ENCODE data around the gene NKAIN2. TPM values are rescaled to one million over a fixed set of nuclear protein-coding genes. Genes with fewer than 3 reads are reported as not detected.

Gene NKAIN2
- total RNA-seq, 2 experiments from 2014 or later, result not detected

DNA sequence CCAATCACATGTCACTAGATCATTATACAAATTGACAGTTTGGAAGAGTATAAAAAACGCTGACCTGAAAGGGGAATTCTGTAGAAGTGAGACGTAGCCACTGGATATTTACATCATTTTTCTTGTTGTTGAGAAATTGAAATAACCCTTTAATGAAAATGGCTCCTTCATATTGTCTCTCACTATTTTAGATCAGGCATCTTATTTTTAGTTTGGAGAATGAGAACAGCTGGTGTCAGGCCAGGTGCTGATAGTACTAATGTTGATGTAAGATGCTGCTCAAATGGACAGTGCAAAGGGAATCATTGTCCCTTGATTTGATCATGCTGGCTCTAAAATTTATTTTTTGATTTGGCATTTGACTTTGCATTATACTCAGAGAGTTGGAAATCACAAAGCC is 17.4 kb downstream of the NKAIN2 start:
- H3K4me1 Mint-ChIP-seq, result no peaks in the 10 kb centered on the region
- no peaks in the 10 kb centered on the region for H3K27me3 Mint-ChIP-seq
- no peaks in the 10 kb centered on the region for H3K36me3 Mint-ChIP-seq
- CTCF ChIA-PET, result no interaction called here
- H3K9me3 Mint-ChIP-seq (ENCODE audit: low read depth), result no peaks in the 10 kb centered on the region
- H3K27ac Mint-ChIP-seq, result no peak overlapping the region
- no peak for DNase-seq
- no peak overlapping the region for H3K4me3 Mint-ChIP-seq
- ATAC-seq, result no peak

GRCh38 chr6:123829302-123829953 is 25.8 kb downstream of the NKAIN2 start:
- no peak for ATAC-seq
- H3K9me3 Mint-ChIP-seq (ENCODE audit: low read depth), result no peaks in the 10 kb centered on the region
- H3K4me3 Mint-ChIP-seq, result no peak overlapping the region
- no peak overlapping the region for H3K27ac Mint-ChIP-seq
- H3K4me1 Mint-ChIP-seq, result no peaks in the 10 kb centered on the region
- H3K36me3 Mint-ChIP-seq, result no peaks in the 10 kb centered on the region
- no peaks in the 10 kb centered on the region for H3K27me3 Mint-ChIP-seq
- CTCF ChIA-PET, result no interaction called here
- DNase-seq, result no peak

DNA sequence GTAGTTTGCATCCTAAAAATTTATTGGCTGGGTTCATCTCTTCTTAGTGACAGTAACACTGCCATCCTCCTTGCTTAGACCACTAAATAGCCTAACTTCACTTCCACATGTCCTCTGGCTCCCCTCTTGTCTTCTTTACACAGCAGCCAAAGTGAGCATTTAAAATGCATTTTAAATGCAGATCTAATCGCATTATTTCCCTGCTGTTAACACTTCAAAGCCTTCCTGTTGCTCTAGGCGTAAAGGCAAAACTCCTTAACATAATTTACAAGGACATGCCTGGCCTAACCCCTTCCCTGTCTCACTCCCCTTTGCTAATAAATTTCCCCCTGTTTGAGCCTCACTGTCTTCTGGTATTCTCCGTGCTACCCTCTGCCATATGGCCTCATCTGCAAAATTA is 26.5 kb downstream of the NKAIN2 start:
- Mint-ChIP-seq H3K27ac (no peak overlapping the region), H3K4me3 (no peak overlapping the region), H3K9me3 (ENCODE audit: low read depth) (no peaks in the 10 kb centered on the region), H3K36me3 (no peaks in the 10 kb centered on the region), H3K4me1 (no peaks in the 10 kb centered on the region), H3K27me3 (no peaks in the 10 kb centered on the region)
- DNase-seq (no peak), ATAC-seq (no peak)
- CTCF ChIA-PET, result no interaction called here

GRCh38 chr6:123838505-123839234 is 35.0 kb downstream of the NKAIN2 start:
- CTCF ChIA-PET, result no interaction called here
- DNase-seq, result no peak

GRCh38 chr6:123841067-123841896 is 37.6 kb downstream of the NKAIN2 start:
- H3K4me1 Mint-ChIP-seq, result no peaks in the 10 kb centered on the region
- H3K4me3 Mint-ChIP-seq, result no peak overlapping the region
- DNase-seq (no peak), ATAC-seq (no peak)
- H3K27ac Mint-ChIP-seq, result no peak overlapping the region
- H3K9me3 Mint-ChIP-seq (ENCODE audit: low read depth), result no peaks in the 10 kb centered on the region
- CTCF ChIA-PET, result no interaction called here
- no peaks in the 10 kb centered on the region for H3K36me3 Mint-ChIP-seq
- no peaks in the 10 kb centered on the region for H3K27me3 Mint-ChIP-seq

More at GRCh38 chr6:123838505-123839234, 35.0 kb downstream of the NKAIN2 start:
- H3K9me3 Mint-ChIP-seq (ENCODE audit: low read depth), result no peaks in the 10 kb centered on the region
- ATAC-seq, result no peak
- H3K36me3 Mint-ChIP-seq, result no peaks in the 10 kb centered on the region
- H3K4me1 Mint-ChIP-seq, result no peaks in the 10 kb centered on the region
- no peaks in the 10 kb centered on the region for H3K27me3 Mint-ChIP-seq
- H3K4me3 Mint-ChIP-seq, result no peak overlapping the region
- no peak overlapping the region for H3K27ac Mint-ChIP-seq

- Mint-ChIP-seq H3K4me1 (no peaks in the 10 kb centered on the region), H3K36me3 (no peaks in the 10 kb centered on the region), H3K27me3 (no peaks in the 10 kb centered on the region), H3K27ac (no peak overlapping the region), H3K4me3 (no peak overlapping the region), H3K9me3 (ENCODE audit: low read depth) (no peaks in the 10 kb centered on the region)
- no peak for DNase-seq
- CTCF ChIA-PET, result no interaction called here
- ATAC-seq, result no peak
Observed at GRCh38 chr6:123844011-123844410, 40.3 kb downstream of the NKAIN2 start.

DNA sequence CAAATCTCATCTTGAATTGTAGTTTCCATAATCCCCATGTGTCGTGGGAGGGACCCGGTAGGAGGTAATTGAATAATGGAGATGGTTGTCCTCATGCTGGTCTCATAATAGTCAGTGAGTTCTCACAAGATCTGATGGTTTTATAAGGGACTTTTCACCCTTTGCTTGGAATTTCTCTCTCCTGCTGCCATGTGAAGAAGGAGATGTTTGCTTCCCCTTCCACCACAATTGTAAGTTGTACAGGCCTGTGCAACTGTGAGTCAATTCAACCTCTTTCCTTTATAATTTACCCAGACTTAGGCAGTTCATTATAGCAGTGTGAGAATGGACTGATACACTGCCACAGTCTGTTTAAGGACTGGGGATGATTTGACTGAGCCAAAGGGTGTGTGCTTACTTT is 44.7 kb downstream of the NKAIN2 start:
- Mint-ChIP-seq H3K27me3 (no peaks in the 10 kb centered on the region), H3K4me3 (no peak overlapping the region), H3K36me3 (no peaks in the 10 kb centered on the region), H3K4me1 (no peaks in the 10 kb centered on the region), H3K27ac (no peak overlapping the region), H3K9me3 (ENCODE audit: low read depth) (peaks cover 2% of the 10 kb centered on the region)
- ATAC-seq, result no peak
- DNase-seq, result no peak
- CTCF ChIA-PET, result interaction anchor here (0.6 kb wide), 1 partner anchor 1005 kb away, joined by 3 read pairs; no protein-coding TSS in a partner anchor

GRCh38 chr6:123849406-123849805 is 45.7 kb downstream of the NKAIN2 start:
- Mint-ChIP-seq H3K4me1 (no peaks in the 10 kb centered on the region), H3K27me3 (no peaks in the 10 kb centered on the region), H3K9me3 (ENCODE audit: low read depth) (peaks cover 2% of the 10 kb centered on the region), H3K27ac (no peak overlapping the region), H3K36me3 (no peaks in the 10 kb centered on the region), H3K4me3 (no peak overlapping the region)
- CTCF ChIA-PET, result interaction anchor here (0.7 kb wide), 1 partner anchor 375 kb away, joined by 3 read pairs; no protein-coding TSS in a partner anchor
- DNase-seq (no peak), ATAC-seq (no peak)

DNA sequence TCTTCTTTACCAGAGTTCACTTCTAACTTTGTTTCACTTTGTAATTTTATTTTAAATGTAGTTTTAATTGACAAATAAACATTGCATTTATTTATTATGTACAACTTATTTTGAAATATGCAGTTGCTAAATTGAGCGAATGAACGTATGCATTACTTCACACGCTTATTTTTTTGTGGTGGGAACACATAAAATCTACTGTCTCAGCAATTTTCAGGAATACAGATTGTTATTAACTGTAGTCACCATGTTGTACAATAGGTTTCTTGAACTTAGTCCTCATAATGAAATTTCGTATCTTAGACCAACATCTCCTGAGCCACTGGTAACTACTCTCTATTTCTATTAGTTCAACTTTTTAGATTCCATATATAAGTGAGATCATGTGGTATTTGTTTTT is 46.9 kb downstream of the NKAIN2 start:
- no peak for ATAC-seq
- H3K27me3 Mint-ChIP-seq, result no peaks in the 10 kb centered on the region
- CTCF ChIA-PET, result no interaction called here

DNA sequence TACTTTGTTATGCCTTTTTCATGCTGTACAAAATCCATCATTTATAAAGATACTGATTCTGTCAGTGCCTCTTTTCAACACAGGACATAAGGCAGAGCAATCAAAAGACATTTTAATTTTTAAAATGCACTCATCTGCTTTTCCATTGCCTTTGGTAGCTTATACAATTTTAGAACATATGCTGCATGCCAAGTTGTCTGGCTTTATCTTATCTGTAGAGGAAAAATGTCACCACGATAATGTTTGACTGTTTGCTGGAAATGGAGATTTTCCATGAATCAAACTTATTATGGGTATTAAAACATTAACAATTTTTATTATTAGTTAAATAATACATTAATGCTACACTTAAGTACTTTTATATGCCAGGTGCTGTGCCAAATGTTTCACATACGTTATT is 50.5 kb downstream of the NKAIN2 start:
- Mint-ChIP-seq H3K27ac (no peak overlapping the region), H3K4me3 (no peak overlapping the region), H3K36me3 (no peaks in the 10 kb centered on the region), H3K9me3 (ENCODE audit: low read depth) (peaks cover 2% of the 10 kb centered on the region), H3K4me1 (no peaks in the 10 kb centered on the region), H3K27me3 (no peaks in the 10 kb centered on the region)
- DNase-seq, result no peak
- ATAC-seq, result no peak
- CTCF ChIA-PET, result no interaction called here

More for the DNA sequence above, 46.9 kb downstream of the NKAIN2 start:
- no peaks in the 10 kb centered on the region for H3K36me3 Mint-ChIP-seq
- H3K4me1 Mint-ChIP-seq, result no peaks in the 10 kb centered on the region
- no peak overlapping the region for H3K27ac Mint-ChIP-seq
- no peak overlapping the region for H3K4me3 Mint-ChIP-seq
- H3K9me3 Mint-ChIP-seq (ENCODE audit: low read depth), result peaks cover 2% of the 10 kb centered on the region
- no peak for DNase-seq

DNA sequence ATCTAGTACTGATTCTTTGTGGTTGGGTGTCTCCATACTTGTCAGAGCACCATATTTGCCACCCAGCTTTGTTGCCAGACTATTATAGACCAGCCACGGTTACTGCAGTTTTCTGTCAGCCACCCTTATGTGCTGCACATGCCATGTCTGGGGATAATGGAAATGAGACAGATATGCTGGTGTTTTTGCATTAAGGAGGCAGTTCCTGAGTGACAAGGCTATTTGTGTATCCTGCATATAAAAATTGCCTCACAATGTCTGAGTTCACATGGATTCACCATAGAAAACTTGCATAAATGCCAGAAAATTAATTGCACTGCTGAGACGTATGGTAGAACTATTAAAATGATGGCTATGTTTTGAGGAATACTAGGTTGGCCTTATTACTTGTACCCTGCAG is 51.8 kb downstream of the NKAIN2 start:
- H3K9me3 Mint-ChIP-seq (ENCODE audit: low read depth), result peaks cover 2% of the 10 kb centered on the region
- H3K27ac Mint-ChIP-seq, result no peak overlapping the region
- CTCF ChIA-PET, result no interaction called here
- DNase-seq (no peak), ATAC-seq (no peak)
- no peak overlapping the region for H3K4me3 Mint-ChIP-seq
- H3K4me1 Mint-ChIP-seq, result no peaks in the 10 kb centered on the region
- H3K27me3 Mint-ChIP-seq, result no peaks in the 10 kb centered on the region
- no peaks in the 10 kb centered on the region for H3K36me3 Mint-ChIP-seq

- Mint-ChIP-seq H3K27ac (no peak overlapping the region), H3K9me3 (ENCODE audit: low read depth) (peaks cover 2% of the 10 kb centered on the region), H3K27me3 (no peaks in the 10 kb centered on the region), H3K4me3 (no peak overlapping the region), H3K36me3 (no peaks in the 10 kb centered on the region), H3K4me1 (no peaks in the 10 kb centered on the region)
- CTCF ChIA-PET, result no interaction called here
- ATAC-seq (no peak), DNase-seq (no peak)
Observed at GRCh38 chr6:123859291-123859690, 55.6 kb downstream of the NKAIN2 start.

DNA sequence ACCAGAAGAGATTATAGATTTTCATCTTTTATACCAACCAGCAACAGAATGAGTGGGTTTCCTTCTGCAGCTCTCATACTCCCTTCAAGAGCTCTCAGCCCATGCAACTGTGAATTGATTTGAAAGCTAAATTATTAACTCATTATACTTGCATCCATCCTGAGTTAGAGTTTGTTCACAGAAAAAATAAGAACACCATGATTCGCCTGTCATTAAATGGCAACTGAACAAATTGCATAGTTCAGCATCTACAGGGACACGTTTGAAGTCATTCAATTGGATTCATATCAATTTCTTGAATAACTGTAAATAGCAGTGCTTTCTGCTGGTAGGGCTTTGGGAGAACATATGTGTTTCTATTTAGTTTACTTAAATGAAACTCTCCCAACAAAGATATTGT is 65.7 kb downstream of the NKAIN2 start:
- CTCF ChIA-PET, result no interaction called here
- no peak overlapping the region for H3K27ac Mint-ChIP-seq
- DNase-seq, result no peak
- no peaks in the 10 kb centered on the region for H3K36me3 Mint-ChIP-seq
- no peak for ATAC-seq
- no peaks in the 10 kb centered on the region for H3K4me1 Mint-ChIP-seq
- no peak overlapping the region for H3K4me3 Mint-ChIP-seq
- no peaks in the 10 kb centered on the region for H3K9me3 Mint-ChIP-seq (ENCODE audit: low read depth)
- H3K27me3 Mint-ChIP-seq, result no peaks in the 10 kb centered on the region

GRCh38 chr6:123873974-123874373 is 70.3 kb downstream of the NKAIN2 start:
- Mint-ChIP-seq H3K27ac (no peak overlapping the region), H3K4me3 (no peak overlapping the region), H3K9me3 (ENCODE audit: low read depth) (no peaks in the 10 kb centered on the region), H3K36me3 (no peaks in the 10 kb centered on the region), H3K4me1 (no peaks in the 10 kb centered on the region), H3K27me3 (no peaks in the 10 kb centered on the region)
- DNase-seq (no peak), ATAC-seq (no peak)
- CTCF ChIA-PET, result no interaction called here
